ENCODE data around the gene HS2ST1. TPM values are rescaled to one million over a fixed set of nuclear protein-coding genes. Genes with fewer than 3 reads are reported as not detected.
"Not testable (repeated sequence)": the region's sequence is repeated elsewhere in the genome, so short reads cannot be mapped to it uniquely, and the experiment has no call there.

Gene HS2ST1
- total and polyA plus RNA-seq, 2 donors (not counting 1 experiment from before 2014, with no cell fraction given) = 19.2 to 22.5 TPM

DNA sequence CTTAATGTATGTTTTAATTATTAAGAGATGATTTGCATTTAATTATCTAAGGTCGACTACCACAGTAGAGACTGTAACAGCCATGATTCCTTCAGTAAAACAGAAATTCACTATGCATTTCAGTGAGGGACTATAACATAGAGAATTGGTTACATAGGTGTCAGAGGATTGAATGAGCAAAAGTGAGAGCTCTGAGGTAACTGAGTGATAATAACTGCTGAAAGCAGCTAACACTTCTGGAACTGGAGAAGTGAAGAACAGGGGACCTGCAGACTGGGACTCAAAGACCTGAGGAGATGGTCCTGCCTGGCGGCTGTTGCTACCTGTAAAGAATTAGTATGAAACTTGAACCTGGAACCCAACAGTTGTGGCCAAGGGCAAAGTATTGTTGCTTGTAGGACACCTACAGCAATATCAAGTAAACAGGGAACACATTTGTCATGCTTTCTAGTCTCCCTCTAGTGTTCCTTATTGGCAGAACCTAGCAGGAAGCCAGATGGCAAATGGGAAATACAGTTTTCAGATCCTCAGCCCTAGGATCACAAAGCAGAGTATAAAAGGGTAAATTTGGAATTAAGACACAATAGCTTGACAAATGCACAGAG is 110.6 kb downstream of the HS2ST1 start:
- Histone ChIP-seq H3K4me2 (ENCODE audit: extremely low read depth, insufficient read depth, low read length) (no peak overlapping the region), H3K9ac (ENCODE audit: insufficient read depth, low read length) (no peak overlapping the region), H2AFZ (ENCODE audit: low read length) (no peak overlapping the region), H4K20me1 (ENCODE audit: control insufficient read depth, extremely low read depth, insufficient read depth, low read length) (no peaks in the 10 kb centered on the region), H3K27ac (ENCODE audit: insufficient read depth, low read length) (no peak overlapping the region), H3K4me1 (ENCODE audit: control insufficient read depth, extremely low read depth, insufficient read depth, low read length) (no peaks in the 10 kb centered on the region), H3K9me3 (ENCODE audit: control insufficient read depth, insufficient read depth, low read depth, low read length) (no peaks in the 10 kb centered on the region), H3K79me2 (ENCODE audit: control insufficient read depth, insufficient read depth, low read length) (no peaks in the 10 kb centered on the region), H3K27me3 (ENCODE audit: control insufficient read depth, insufficient read depth, low read length) (no peaks in the 10 kb centered on the region), H3K4me3 (replicated peaks in 1 of 4; ENCODE audit: control extremely low read depth in 1 of 4, insufficient read depth in 1 of 4, low read depth in 3 of 4, low read length in 4 of 4) (no peak overlapping the region), H3K36me3 (ENCODE audit: control insufficient read depth, insufficient read depth, low read length) (no peaks in the 10 kb centered on the region)
- DNase-seq (ENCODE audit: low read depth in 2 of 2) = peak; percentile 21 to 41
- no peak for TF ChIP-seq EZH2 (IDR thresholded peaks at IDR 0.05; ENCODE audit: low read length, missing control alignments)
- TF ChIP-seq, protein P1, sequence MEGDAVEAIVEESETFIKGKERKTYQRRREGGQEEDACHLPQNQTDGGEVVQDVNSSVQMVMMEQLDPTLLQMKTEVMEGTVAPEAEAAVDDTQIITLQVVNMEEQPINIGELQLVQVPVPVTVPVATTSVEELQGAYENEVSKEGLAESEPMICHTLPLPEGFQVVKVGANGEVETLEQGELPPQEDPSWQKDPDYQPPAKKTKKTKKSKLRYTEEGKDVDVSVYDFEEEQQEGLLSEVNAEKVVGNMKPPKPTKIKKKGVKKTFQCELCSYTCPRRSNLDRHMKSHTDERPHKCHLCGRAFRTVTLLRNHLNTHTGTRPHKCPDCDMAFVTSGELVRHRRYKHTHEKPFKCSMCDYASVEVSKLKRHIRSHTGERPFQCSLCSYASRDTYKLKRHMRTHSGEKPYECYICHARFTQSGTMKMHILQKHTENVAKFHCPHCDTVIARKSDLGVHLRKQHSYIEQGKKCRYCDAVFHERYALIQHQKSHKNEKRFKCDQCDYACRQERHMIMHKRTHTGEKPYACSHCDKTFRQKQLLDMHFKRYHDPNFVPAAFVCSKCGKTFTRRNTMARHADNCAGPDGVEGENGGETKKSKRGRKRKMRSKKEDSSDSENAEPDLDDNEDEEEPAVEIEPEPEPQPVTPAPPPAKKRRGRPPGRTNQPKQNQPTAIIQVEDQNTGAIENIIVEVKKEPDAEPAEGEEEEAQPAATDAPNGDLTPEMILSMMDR (conservative IDR thresholded peaks at IDR 0.05 in 1 of 2, IDR thresholded peaks at IDR 0.05 in 1 of 2; ENCODE audit: low read depth in 1 of 2, low read length in 2 of 2) = peak; percentile 41 to 62

- DNase-seq (ENCODE audit: low read depth in 2 of 2); H3K4me3 ChIP-seq (replicated peaks in 1 of 4; ENCODE audit: control extremely low read depth in 1 of 4, insufficient read depth in 1 of 4, low read depth in 3 of 4, low read length in 4 of 4); H3K27ac ChIP-seq (ENCODE audit: insufficient read depth, low read length); H3K9me3 ChIP-seq (ENCODE audit: control insufficient read depth, insufficient read depth, low read depth, low read length); H4K20me1 ChIP-seq (ENCODE audit: control insufficient read depth, extremely low read depth, insufficient read depth, low read length); H3K4me2 ChIP-seq (ENCODE audit: extremely low read depth, insufficient read depth, low read length); H2AFZ ChIP-seq (ENCODE audit: low read length); H3K79me2 ChIP-seq (ENCODE audit: control insufficient read depth, insufficient read depth, low read length); H3K27me3 ChIP-seq (ENCODE audit: control insufficient read depth, insufficient read depth, low read length); H3K36me3 ChIP-seq (ENCODE audit: control insufficient read depth, insufficient read depth, low read length); H3K9ac ChIP-seq (ENCODE audit: insufficient read depth, low read length); H3K4me1 ChIP-seq (ENCODE audit: control insufficient read depth, extremely low read depth, insufficient read depth, low read length): not testable (repeated sequence)
Measured at GRCh38 chr1:87027561-87027960, 113.1 kb downstream of the HS2ST1 start.

DNA sequence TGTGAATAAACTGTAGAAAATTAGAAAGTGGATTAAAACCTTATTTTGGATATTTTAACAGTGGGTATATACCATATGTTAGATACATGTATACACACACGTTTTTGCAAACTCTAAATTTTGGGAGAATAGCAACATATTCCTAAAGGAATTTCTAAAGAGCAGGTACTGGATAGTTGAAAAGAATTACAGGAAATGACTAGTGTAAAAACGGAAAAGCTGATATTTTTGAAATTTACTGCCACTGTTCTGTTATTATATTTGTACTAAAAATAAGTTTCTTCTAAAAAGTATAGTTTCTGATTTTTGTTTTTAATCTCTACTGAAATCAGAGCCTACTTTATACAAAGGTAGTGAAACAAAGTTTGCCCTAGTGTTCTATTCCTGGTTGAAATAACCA is 114.1 kb downstream of the HS2ST1 start:
- Histone ChIP-seq H3K4me2 (ENCODE audit: extremely low read depth, insufficient read depth, low read length) (no peak overlapping the region), H2AFZ (ENCODE audit: low read length) (no peak overlapping the region), H3K79me2 (ENCODE audit: control insufficient read depth, insufficient read depth, low read length) (no peaks in the 10 kb centered on the region), H3K4me1 (ENCODE audit: control insufficient read depth, extremely low read depth, insufficient read depth, low read length) (no peaks in the 10 kb centered on the region), H4K20me1 (ENCODE audit: control insufficient read depth, extremely low read depth, insufficient read depth, low read length) (no peaks in the 10 kb centered on the region), H3K4me3 (replicated peaks in 1 of 4; ENCODE audit: control extremely low read depth in 1 of 4, insufficient read depth in 1 of 4, low read depth in 3 of 4, low read length in 4 of 4) (no peak overlapping the region), H3K9me3 (ENCODE audit: control insufficient read depth, insufficient read depth, low read depth, low read length) (no peaks in the 10 kb centered on the region), H3K36me3 (ENCODE audit: control insufficient read depth, insufficient read depth, low read length) (no peaks in the 10 kb centered on the region), H3K27me3 (ENCODE audit: control insufficient read depth, insufficient read depth, low read length) (no peaks in the 10 kb centered on the region), H3K27ac (ENCODE audit: insufficient read depth, low read length) (no peak overlapping the region), H3K9ac (ENCODE audit: insufficient read depth, low read length) (no peak overlapping the region)
- TF ChIP-seq, protein P1 (conservative IDR thresholded peaks at IDR 0.05 in 1 of 2, IDR thresholded peaks at IDR 0.05 in 1 of 2; ENCODE audit: low read depth in 1 of 2, low read length in 2 of 2) = no peak
- DNase-seq (ENCODE audit: low read depth in 2 of 2) = no peak
